ENCODE measurements around the gene TRPV2. TPM values are rescaled to one million over a fixed set of nuclear protein-coding genes. Genes with fewer than 3 reads are reported as not detected.
A peak's percentile ranks its signal among the peaks of the same experiment; 100 is the strongest.
"Not testable (repeated sequence)": the region's sequence is repeated elsewhere in the genome, so short reads cannot be mapped to it uniquely, and the experiment has no call there.

TRPV2 gene
- total RNA-seq, 1 donor from 2014 or later, result 86.5 TPM

- Histone ChIP-seq H3K4me3 (peak overlapping the region; percentile 77), H3K27me3 (no peaks in the 10 kb centered on the region), H3K9me3 (no peaks in the 10 kb centered on the region), H3K36me3 (peaks cover 43% of the 10 kb centered on the region), H3K4me1 (peaks cover 36% of the 10 kb centered on the region), H3K27ac (peak overlapping the region; percentile 86)
- DNase-seq, result no peak
- ATAC-seq, result no peak
- no peak for TF ChIP-seq CTCF (IDR thresholded peaks at IDR 0.05)
- intact Hi-C loops (cut with DNase I), result no loop called here
Observed at GRCh38 chr17:16439811-16440351, 24.5 kb downstream of the TRPV2 start.

- Histone ChIP-seq H3K4me1 (peaks cover 36% of the 10 kb centered on the region), H3K4me3 (peak overlapping the region; percentile 77), H3K27ac (peak overlapping the region; percentile 86), H3K36me3 (peaks cover 48% of the 10 kb centered on the region)
- DNase-seq; H3K9me3 ChIP-seq; intact Hi-C loops (cut with DNase I); H3K27me3 ChIP-seq; ATAC-seq: not testable (repeated sequence)
Observed at GRCh38 chr17:16440354-16440753, 25.0 kb downstream of the TRPV2 start.

- ATAC-seq (no peak), DNase-seq (no peak)
- no peak for TF ChIP-seq CTCF (IDR thresholded peaks at IDR 0.05)
- H3K27me3 ChIP-seq, result no peaks in the 10 kb centered on the region
- H3K36me3 ChIP-seq, result peaks cover 55% of the 10 kb centered on the region
- H3K4me3 ChIP-seq, result peak overlapping the region; percentile 77
- peak overlapping the region; percentile 6 for H3K27ac ChIP-seq
- peaks cover 36% of the 10 kb centered on the region for H3K4me1 ChIP-seq
- intact Hi-C loops (cut with DNase I), result no loop called here
- H3K9me3 ChIP-seq, result no peaks in the 10 kb centered on the region
Observed at GRCh38 chr17:16440901-16441629, 25.7 kb downstream of the TRPV2 start.

DNA sequence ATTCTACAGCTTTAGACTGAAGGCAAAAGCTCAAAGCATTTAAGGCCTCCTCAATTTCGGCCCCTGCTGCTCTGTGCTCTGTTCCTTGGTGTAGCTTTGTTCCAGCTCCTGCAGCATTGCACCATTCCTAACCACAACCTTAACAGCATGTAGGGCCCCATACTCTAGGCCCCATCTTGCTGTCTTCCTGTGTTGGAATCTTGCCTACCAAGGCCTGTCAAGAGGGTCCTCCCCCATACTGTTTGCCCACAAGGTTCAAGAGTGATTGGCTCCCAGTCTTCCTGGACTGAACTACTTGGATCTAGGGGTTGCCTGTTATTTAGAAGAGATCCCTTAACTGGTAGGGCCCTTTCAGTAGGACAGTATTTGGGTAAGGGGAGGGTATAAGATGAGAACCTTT, 26.8 kb downstream of the TRPV2 start:
- Histone ChIP-seq H3K36me3 (peaks cover 62% of the 10 kb centered on the region), H3K27me3 (no peaks in the 10 kb centered on the region), H3K4me1 (peaks cover 36% of the 10 kb centered on the region), H3K27ac (no peak overlapping the region), H3K9me3 (no peaks in the 10 kb centered on the region), H3K4me3 (no peak overlapping the region)
- DNase-seq (no peak), ATAC-seq (no peak)
- TF ChIP-seq CTCF (IDR thresholded peaks at IDR 0.05), result no peak
- intact Hi-C loops (cut with DNase I), result no loop called here

DNA sequence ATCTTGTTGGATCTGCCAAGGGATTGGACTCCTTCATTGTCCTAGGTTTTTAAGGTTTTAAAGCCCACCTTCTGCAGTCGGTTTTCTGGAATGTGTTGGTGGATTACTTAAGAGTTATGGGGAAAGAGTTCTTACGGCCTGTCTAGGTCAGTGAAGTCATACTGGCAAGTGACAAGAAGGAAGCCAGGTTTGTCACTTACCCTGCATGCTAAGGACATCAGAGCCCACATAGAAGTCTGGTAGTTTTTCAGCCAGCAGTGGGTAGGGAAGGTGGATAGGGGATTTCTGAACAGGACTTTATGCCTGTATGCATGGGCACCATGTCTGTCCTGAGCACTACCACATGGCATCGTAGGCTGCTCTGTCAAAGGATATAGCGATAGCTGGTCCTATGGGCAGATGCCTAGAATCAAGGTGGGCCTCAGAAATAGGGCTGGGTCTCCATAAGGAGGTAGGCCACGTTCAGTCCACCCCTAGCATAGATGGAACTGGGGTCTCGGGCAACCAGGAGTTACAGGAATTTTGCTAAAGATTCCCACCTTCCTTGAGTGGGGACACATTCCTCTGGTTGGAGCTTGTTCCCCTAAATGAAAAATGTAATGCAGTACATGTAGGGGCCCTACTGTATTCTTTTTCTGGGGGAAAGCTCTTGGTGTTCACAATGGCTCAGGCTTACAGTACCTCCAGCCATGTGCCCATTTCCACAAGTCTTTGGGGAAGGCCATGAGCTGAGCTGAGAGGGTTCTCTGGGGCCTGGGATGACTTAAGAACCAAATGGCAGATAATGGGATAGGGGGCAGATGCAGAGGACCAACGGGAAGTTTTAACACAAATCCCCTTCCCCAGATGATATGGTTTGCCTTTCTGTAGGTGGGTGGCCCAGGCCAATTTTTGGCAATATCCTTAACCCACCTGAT, 27.5 kb downstream of the TRPV2 start:
- Histone ChIP-seq H3K27me3 (no peaks in the 10 kb centered on the region), H3K4me1 (peaks cover 36% of the 10 kb centered on the region), H3K36me3 (peaks cover 69% of the 10 kb centered on the region), H3K4me3 (no peak overlapping the region), H3K27ac (no peak overlapping the region), H3K9me3 (no peaks in the 10 kb centered on the region)
- intact Hi-C loops (cut with DNase I), result no loop called here
- DNase-seq (no peak), ATAC-seq (no peak)
- no peak for TF ChIP-seq CTCF (IDR thresholded peaks at IDR 0.05)

Measured in upper lobe of right lung (tissue), 1 donor.